HFFc6 (cell line): ENCODE measurements around the gene PARD3. TPM values are rescaled to one million over a fixed set of nuclear protein-coding genes. Genes with fewer than 3 reads are reported as not detected.
"Not testable (repeated sequence)": the region's sequence is repeated elsewhere in the genome, so short reads cannot be mapped to it uniquely, and the experiment has no call there.

Source experiments
- DNase-seq: peaks from one replicate; pipeline ENCODE4 v3.0.0-alpha.2; 2018
- H3K27ac Mint-ChIP-seq: 2 replicates; pipeline ENCODE4 v1.8.0; 2020; ENCODE audit warnings: mild to moderate bottlenecking, mixed read lengths
- H3K27me3 Mint-ChIP-seq: 2 replicates; pipeline ENCODE4 v1.8.0; 2021; ENCODE audit warnings: mild to moderate bottlenecking, moderate library complexity, mixed read lengths; ENCODE audit not compliant: insufficient read depth
- H3K36me3 Mint-ChIP-seq: 2 replicates; pipeline ENCODE4 v1.8.0; 2021; ENCODE audit warnings: low read depth, mixed read lengths
- H3K4me1 Mint-ChIP-seq: 2 replicates; pipeline ENCODE4 v1.8.0; 2020; ENCODE audit warnings: low read depth, mixed read lengths
- H3K4me3 Mint-ChIP-seq: 2 replicates; pipeline ENCODE4 v1.8.0; 2020; ENCODE audit warnings: mild to moderate bottlenecking, moderate library complexity, mixed read lengths
- H3K9me3 Mint-ChIP-seq: 2 replicates; pipeline ENCODE4 v1.8.0; 2020; ENCODE audit warnings: mild to moderate bottlenecking, mixed read lengths
- total RNA-seq, 6 experiments: library from RNA; stranded (reverse); fragmentation: NEBNext Ultra II Directional; extraction: Animal tissue kit (Norgen Biotek cat#: 25700); gene quantifications; 2 replicates in 1 of 6; 3 replicates in 5 of 6; pipeline ENCODE4 v1.2.3, GENCODE V29; 2021
- TF ChIP-seq, protein P1 (sequence below): fragments of 200-600 bp; sonication (generic); IDR thresholded peaks from 2 replicates; pipeline ENCODE4 v1.5.0; 2021; ENCODE audit warnings: antibody characterized with exemption, mild to moderate bottlenecking

The PARD3 gene
- total RNA-seq, 6 experiments from 2014 or later: 19.9 to 24.3 (median 23.1) TPM

DNA sequence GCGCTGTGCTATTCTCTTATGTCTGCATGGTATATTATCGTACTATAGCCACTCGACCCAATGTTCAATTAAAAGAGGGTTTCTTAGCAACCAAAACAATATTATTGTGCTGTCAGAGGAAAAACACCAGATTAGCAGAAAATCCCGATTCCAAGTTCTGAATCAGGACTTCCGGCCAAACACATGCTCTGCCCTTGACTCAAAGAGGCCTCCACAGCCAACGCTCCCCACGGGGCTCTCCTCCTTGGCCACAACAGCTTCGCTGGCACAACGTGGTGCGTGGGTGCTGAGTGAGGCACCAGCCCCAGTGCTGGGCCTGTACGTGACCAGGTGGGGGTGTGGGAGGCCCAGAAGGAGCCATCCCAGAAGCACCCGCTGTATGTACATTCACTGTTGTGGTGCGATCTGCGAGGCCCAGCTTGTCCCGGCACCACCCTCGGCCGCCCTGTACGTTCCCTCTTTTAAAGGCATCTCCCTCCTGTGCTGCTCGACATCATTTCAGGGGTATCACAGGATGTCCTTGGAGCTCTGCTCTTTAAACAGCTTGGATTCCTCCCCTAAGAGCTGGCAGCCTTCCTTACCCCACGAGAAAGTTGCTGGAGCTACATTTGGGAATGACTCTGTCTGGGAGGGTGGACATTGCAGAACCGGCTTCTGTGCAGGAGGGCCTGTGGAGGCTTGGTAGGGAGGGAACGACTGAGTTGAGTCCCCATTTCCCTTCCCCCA, 736.2 kb downstream of the PARD3 start:
- DNase-seq: no peak
- Mint-ChIP-seq H3K27me3 (peaks cover 26% of the 10 kb centered on the region), H3K4me1 (no peaks in the 10 kb centered on the region), H3K4me3 (no peak overlapping the region), H3K9me3 (peaks cover 6% of the 10 kb centered on the region), H3K27ac (no peak overlapping the region), H3K36me3 (peaks cover 4% of the 10 kb centered on the region)
- TF ChIP-seq, protein P1, sequence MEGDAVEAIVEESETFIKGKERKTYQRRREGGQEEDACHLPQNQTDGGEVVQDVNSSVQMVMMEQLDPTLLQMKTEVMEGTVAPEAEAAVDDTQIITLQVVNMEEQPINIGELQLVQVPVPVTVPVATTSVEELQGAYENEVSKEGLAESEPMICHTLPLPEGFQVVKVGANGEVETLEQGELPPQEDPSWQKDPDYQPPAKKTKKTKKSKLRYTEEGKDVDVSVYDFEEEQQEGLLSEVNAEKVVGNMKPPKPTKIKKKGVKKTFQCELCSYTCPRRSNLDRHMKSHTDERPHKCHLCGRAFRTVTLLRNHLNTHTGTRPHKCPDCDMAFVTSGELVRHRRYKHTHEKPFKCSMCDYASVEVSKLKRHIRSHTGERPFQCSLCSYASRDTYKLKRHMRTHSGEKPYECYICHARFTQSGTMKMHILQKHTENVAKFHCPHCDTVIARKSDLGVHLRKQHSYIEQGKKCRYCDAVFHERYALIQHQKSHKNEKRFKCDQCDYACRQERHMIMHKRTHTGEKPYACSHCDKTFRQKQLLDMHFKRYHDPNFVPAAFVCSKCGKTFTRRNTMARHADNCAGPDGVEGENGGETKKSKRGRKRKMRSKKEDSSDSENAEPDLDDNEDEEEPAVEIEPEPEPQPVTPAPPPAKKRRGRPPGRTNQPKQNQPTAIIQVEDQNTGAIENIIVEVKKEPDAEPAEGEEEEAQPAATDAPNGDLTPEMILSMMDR: no peak

DNA sequence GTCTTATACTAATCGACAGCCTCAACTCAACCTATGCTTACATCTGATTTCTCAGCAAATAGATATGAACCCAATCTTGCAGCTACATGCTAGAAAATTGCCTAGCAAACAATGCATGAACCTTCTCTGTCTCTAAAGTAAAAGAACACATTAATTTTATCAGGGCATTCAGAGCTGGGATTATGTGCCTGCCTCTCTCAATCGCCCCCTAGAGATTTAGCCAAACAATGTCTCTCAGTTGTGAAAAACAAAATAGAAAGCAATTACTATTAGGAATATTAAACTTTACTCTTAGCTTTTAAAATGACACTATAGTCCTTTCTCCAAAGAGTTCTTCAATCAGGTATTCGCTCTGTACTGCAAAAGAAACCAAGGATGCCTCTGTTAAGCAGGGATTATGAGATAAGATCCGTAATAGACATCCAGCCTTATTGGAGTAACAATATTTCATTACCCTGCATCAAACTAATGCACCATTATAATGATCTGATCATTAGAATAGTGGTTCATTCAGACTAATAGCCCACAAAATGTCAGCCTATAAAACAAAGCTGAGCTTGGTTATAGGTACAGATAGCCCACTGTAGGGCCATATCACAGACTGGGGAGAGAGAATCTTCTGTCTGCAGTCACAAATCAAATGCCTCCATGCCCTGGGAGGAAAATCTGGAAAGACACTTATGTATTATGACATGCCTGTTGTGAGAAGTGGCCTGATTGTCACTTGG, 736.9 kb downstream of the PARD3 start:
- no peaks in the 10 kb centered on the region for H3K9me3 Mint-ChIP-seq
- no peak overlapping the region for H3K4me3 Mint-ChIP-seq
- peaks cover 25% of the 10 kb centered on the region for H3K27me3 Mint-ChIP-seq
- no peak for DNase-seq
- no peak overlapping the region for H3K27ac Mint-ChIP-seq
- TF ChIP-seq, protein P1: peak; percentile 39; the same call in 1 of the 2 replicates
- H3K36me3 Mint-ChIP-seq: no peaks in the 10 kb centered on the region
- no peaks in the 10 kb centered on the region for H3K4me1 Mint-ChIP-seq

DNA sequence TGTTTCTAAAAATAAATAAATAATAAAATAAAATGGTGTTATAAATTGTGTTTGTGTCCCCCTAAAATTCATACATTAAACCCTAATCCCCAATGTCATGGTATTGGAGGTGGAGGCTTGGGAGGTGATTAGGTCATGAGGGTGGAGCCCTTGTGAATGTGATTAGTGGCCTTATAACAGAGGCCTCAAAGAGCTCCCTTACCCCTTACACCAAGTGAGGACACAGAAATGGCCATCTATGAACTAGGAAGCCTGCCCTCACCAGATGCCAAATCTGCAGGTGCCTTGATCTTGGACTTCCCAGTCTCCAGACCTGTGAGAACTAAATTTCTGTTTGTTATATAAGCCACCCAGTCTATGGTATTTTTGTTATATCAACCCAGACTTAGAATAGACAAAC, 738.7 kb downstream of the PARD3 start:
- Mint-ChIP-seq H3K36me3 (no peaks in the 10 kb centered on the region), H3K4me3 (no peak overlapping the region), H3K27me3 (peaks cover 23% of the 10 kb centered on the region), H3K9me3 (no peaks in the 10 kb centered on the region), H3K4me1 (no peaks in the 10 kb centered on the region), H3K27ac (no peak overlapping the region)
- TF ChIP-seq, protein P1: no peak
- no peak for DNase-seq

DNA sequence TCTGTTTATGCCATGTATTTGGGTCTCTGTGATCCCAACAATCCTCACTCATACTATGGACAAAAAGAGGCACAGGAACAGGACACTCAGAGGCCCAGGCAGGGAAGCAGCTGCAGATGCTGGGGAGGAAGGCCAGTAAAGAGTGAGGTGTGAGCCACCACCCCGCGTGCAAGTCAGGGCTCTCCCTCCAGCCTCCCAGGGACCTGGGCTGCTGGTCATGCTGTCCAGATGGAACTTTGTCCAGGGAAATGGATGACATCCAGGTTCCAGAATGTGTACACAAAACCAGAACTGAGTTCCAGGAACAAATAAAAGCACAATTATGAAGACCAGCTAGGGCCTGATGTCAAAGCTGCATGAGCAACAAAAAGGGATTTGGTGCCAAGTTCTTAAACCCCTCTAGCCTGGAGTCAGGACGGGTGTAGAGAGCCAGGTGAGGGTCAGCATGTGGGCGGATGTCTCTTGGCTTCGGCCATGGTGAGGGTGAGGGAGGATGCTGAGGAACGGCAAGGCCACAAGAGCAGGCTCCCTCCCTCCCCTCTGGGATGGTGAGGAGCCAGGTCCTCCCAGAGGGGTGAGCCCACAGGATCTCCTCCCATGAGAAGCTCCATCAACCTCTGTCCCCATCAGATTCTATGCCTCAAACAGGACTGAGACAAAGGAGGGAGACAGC, 739.7 kb downstream of the PARD3 start:
- H3K9me3 Mint-ChIP-seq: no peaks in the 10 kb centered on the region

DNA sequence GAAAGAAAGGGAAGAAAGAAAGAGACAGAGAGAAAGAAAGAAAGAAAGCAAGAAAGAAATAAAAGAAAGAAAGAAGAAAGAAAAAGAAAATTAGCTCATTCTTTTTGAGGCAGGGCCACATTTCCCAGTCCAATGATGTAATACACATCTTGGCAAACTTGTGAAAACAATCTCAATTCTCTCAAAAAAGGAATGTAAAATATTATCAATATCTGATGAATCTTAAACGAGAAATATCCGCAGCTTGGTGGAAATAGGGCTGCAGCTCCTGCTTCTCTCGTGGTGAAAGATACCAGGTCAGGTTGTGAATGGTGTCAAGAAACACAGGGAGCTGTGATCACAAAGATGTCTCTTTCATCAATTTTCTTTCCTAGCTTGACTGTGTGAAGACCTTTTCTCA, 741.0 kb downstream of the PARD3 start:
- no peak for DNase-seq
- Mint-ChIP-seq H3K27ac (no peak overlapping the region), H3K36me3 (no peaks in the 10 kb centered on the region), H3K4me1 (no peaks in the 10 kb centered on the region), H3K27me3 (peaks cover 15% of the 10 kb centered on the region), H3K4me3 (no peak overlapping the region), H3K9me3 (peaks cover under 1% of the 10 kb centered on the region)
- TF ChIP-seq, protein P1: no peak

More for the DNA sequence above, 739.7 kb downstream of the PARD3 start:
- H3K4me3 Mint-ChIP-seq: no peak overlapping the region
- DNase-seq: no peak
- H3K4me1 Mint-ChIP-seq: no peaks in the 10 kb centered on the region
- H3K27me3 Mint-ChIP-seq: peaks cover 17% of the 10 kb centered on the region
- H3K27ac Mint-ChIP-seq: no peak overlapping the region
- no peaks in the 10 kb centered on the region for H3K36me3 Mint-ChIP-seq
- TF ChIP-seq, protein P1: no peak

DNA sequence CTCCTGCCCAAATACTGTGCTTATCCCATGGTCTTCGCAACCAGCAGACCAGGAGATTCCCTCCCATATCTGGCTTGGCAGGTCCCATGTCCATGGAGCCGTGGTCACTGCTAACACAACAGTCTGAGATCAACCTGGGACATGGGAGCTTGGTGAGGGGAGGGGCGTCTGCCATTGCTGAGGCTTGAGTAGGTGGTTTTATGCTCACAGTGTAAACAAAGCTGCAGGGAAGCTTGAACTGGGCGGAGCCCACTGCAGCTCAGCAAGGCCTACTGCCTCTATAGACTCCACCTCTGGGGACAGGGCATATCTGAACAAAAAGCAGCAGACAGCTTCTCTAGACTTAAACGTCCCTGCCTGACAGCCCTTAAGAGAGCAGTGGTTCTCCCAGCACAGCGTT, 747.4 kb downstream of the PARD3 start:
- DNase-seq, H3K4me1 Mint-ChIP-seq, H3K27ac Mint-ChIP-seq, H3K4me3 Mint-ChIP-seq: not testable (repeated sequence)
- H3K9me3 Mint-ChIP-seq: peaks cover 30% of the 10 kb centered on the region
- peaks cover 16% of the 10 kb centered on the region for H3K27me3 Mint-ChIP-seq
- peaks cover 15% of the 10 kb centered on the region; the same call in 1 of the 2 replicates for H3K36me3 Mint-ChIP-seq
